GM19467 (cell line): ENCODE data around the gene ARL9.

Source experiments
- ATAC-seq: cut with Tn5 transposase; IDR thresholded peaks from one replicate; pipeline ENCODE4 v1.9.1; 2021; ENCODE audit warnings: mild to moderate bottlenecking, moderate library complexity; ENCODE audit not compliant: unreplicated experiment

The ARL9 gene

DNA sequence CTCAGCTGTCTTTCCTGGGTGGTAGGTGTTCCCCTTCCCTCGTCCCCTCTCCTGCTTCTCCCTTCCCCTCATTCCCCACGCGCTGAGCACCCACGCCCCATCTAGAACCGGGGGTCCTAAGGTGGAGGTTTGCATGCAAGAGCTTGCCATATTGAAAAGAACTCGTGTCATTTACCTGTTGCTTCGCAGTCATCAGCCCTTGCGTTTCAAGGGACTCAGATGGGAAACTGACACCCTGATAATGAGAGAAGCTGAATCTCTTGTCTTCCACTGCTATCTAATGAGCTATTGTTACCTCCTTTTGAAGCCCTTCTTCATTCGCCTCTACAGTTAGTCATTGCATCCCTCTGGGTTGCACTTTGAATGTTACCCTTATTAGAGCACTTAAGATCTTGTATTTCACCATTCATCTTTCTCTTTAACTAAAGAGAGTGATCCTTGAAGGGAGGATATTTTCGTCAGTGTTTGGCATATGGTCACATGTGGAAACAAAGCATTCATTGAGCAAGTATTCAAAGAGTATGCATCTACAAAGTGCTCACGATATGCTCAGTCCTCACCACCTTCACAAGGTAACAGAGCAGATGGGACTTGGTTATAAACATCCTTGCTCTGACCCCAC lies 25.7 kb downstream of the ARL9 start:
- ATAC-seq = no peak

GRCh38 chr4:56531823-56532222 lies 26.2 kb downstream of the ARL9 start:
- ATAC-seq = no peak

DNA sequence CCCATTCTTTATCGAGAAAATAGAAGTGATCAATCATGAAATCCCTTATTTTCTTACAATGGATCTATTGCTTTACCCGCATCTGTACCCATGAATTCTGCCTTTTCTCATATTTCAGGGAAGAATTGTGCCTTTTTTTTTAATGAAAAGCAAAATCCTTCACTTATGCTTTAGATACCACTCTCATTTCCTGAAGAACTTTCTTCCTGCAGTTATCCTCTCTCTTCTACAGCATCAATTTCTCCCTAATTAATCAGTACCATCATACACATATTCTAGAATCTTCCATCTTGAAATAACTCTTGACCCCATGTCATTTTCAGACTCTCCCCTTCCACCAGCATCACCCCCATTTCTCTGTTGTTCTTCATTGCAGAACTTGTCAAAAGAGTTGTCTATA lies 26.6 kb downstream of the ARL9 start:
- ATAC-seq = no peak

GRCh38 chr4:56535915-56536314 lies 30.3 kb downstream of the ARL9 start:
- no peak for ATAC-seq

GRCh38 chr4:56537147-56537546 lies 31.6 kb downstream of the ARL9 start:
- no peak for ATAC-seq

- ATAC-seq = no peak
Measured at GRCh38 chr4:56540826-56541225, 35.2 kb downstream of the ARL9 start.

GRCh38 chr4:56544573-56545131 lies 39.1 kb downstream of the ARL9 start:
- peak; percentile 98 for ATAC-seq

GRCh38 chr4:56550642-56551041 lies 45.1 kb downstream of the ARL9 start:
- no peak for ATAC-seq

DNA sequence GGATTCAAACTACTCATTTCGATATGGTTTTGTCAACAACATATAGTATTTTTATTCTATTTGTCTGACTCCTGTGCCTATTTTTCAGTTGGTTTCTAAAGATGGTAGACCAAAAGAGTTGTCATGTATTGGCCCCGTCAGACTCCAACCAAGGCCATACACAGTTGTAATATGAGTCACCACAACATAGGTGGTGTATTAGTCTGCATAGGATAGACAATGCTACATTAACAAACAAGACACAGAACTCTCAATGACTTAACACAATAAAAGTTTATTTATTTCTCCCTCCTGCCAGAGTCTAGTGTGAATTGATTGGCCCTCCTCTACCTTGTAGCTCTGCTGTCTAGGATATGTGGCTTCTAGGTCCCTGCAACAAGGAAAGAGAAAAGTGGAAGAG lies 45.9 kb downstream of the ARL9 start:
- ATAC-seq = no peak

DNA sequence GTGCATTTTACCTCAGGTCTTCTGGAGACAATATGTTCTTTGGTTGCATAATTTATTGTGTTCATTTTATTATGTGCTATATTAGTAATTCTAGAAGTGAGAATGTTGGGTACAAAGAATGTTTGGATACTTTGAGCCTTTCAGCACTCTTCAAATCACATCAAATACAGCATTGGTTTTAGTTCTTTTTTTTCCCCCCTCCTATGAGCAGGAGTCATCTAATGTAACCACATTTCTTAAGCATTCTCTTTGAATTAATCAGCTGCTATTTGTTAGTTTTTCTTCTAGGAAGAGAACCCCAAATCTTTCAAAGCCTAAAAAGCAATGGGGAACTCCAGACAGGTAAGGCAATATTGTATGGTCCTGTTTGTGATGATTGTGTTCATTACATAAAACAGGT lies 46.7 kb downstream of the ARL9 start:
- ATAC-seq = no peak

GRCh38 chr4:56570041-56570440 lies 64.5 kb downstream of the ARL9 start:
- no peak for ATAC-seq
